Stimulated activated CD4-positive, alpha-beta T cell treated with anti-CD3 and anti-CD28 coated beads, Interleukin-12 subunit alpha, Interleukin-12 subunit beta, amount 100 ng/mL, for 4 hours (primary cell): Measurements from ENCODE around the gene RUSC1.
A peak's percentile ranks its signal among the peaks of the same experiment; 100 is the strongest.
"Not testable (repeated sequence)": the region's sequence is repeated elsewhere in the genome, so short reads cannot be mapped to it uniquely, and the experiment has no call there.

Source experiments
- DNase-seq: peaks from one replicate; pipeline ENCODE4 v3.0.0-alpha.2; 2020

The RUSC1 gene

DNA sequence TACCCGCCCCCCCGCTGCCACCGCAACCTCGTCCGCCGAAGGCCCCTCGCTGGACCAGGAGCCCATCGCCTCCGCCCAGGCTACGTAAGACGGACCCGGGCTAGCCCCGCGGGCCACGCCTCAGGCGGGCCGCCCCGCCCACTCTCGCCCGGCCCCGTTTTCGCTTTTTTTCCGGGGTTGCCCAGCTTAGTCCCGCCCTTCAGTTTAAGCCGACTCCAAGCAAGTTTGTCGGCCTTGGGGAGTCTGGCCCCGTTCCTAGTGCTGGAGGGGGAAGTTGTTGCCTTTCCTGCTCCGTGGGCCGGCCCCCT lies 3.0 kb downstream of the RUSC1 start:
- DNase-seq, result peak; percentile 76

DNA sequence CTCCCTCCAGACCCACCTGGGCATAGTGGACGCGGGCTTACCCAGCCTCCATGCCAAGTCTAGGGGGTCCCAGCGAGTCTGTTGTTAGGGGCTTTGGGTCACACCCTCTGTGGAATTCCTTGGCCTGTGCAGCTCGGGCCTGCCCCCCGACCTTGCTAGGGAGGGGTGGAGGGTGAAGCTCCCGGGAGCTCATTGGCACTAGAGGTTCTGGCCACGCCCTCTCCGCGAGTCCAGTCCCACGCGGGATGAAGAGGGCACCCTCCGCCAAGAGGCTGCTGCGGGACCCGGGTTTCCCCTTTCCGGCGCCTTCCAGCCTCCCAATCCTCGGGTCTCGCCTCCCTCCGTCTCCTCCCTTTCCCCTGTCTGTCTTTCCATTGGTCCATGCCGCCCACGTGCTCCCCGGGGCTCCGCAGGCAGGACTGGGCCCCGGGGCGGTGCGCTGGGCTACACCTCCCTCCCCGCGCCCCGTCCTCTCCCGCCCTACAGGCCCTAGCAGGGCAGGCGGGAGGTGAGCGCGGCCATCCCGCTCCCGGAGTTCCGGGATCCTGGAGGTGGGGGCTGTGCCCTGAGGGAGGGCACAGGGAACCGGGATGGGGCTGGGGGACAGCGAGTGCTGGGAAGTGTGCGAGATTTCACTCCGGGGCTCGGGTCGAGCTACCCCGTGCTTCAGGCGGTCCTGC lies 3.5 kb downstream of the RUSC1 start:
- peak; percentile 88 for DNase-seq

DNA sequence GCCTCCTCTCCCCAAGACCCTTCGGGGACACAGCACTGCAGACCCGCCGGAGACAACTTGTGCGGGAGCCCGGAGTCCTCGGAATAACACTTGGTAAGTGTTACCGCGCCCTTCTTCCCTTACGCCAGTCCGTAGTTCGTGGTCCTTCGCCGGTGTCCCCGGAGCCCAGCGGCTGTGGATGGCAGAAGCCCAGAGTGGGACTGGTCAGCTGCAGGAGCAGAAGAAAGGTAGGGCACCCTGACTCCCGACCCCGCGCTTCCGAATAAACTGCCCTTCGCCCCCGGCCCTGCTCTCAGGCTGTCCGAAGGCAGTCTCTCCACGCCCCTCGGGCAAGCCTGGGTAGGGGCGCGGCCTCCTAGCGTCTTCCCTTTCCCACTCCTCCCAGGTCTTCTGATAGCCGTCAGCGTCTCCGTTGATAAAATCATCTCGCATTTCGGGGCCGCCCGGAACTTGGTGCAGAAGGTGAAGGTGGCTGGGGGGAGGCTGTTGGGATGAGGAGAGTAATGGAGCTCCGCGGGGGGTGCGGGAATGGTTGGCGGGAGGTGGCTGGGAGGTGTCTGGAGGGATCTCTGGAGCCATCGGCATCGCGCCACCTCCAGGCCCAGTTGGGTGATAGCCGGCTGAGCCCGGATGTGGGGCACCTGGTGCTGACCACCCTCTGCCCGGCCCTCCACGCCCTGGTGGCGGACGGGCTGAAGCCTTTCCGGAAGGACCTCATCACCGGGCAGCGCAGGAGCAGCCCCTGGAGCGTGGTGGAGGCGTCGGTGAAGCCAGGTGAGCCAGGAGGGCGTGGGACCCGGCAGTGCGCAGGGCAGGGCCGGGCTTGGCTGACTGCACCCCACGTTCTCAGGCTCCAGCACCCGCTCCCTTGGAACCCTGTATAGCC lies 4.3 kb downstream of the RUSC1 start:
- no peak for DNase-seq

- no peak for DNase-seq
Measured at GRCh38 chr1:155325603-155325893, 4.9 kb downstream of the RUSC1 start.

DNA sequence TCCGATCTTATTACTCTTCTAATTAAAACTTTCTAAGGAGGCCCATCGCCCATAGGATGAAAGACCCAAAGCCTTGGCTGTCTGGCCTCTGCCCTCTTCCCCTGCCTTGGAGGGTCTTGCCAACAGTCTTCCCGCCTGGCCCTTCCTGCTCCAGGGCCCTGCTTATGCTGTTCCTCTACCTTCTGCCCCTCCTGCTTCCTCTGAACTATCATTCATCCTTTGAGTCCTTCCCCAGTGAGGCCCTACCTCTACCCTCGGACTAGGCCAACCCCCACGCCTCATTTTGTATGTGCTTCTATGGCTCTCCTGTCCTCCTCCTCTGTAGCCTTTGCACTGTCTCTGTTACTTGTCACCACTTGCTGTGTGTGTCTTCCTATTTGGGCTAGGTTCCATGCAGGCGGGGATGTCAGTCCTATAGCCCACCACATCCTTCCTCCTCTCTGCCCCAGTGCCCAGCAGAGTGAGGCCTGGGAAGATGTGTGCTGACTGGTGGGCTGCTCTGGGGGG lies 5.4 kb downstream of the RUSC1 start:
- DNase-seq, result no peak

DNA sequence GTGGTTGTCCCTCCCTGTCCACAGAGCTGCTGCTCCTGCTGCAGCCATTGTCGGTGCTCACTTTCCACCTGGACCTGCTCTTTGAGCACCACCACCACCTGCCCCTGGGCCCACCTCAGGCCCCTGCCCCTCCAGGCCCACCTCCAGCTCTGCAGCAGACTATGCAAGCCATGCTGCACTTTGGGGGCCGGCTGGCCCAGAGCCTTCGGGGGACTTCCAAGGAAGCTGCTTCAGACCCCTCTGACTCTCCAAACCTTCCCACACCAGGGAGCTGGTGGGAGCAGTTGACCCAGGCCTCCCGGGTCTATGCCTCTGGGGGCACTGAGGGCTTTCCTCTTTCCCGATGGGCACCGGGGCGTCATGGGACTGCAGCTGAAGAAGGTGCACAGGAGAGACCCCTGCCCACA lies 5.9 kb downstream of the RUSC1 start:
- DNase-seq, result no peak

- no peak for DNase-seq
Measured at GRCh38 chr1:155327981-155328380, 7.3 kb downstream of the RUSC1 start.

GRCh38 chr1:155328856-155329255 lies 8.2 kb downstream of the RUSC1 start:
- DNase-seq, result not testable (repeated sequence)

- no peak for DNase-seq
Measured at GRCh38 chr1:155329980-155330598, 9.4 kb downstream of the RUSC1 start.

DNA sequence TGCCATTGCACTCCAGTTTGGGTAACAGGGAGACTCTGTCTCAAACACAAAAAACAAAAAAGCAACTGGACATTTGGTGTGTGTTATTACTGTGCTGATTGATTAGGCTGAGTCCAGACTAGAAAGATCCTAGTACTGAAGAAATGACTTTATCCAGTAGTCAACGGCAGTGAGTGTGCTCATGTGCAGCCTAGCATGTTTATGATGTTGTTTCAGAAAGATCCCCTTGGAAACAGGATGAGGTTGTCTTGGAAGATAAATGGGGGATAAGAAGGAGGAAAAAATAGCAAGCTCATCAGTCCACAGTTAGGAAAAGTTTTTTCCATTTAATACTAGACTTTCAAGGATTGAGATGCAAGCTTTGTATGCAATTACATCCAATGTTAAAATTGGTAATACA lies 14.3 kb downstream of the RUSC1 start:
- no peak for DNase-seq

GRCh38 chr1:155339515-155340097 lies 18.9 kb downstream of the RUSC1 start:
- DNase-seq, result no peak

DNA sequence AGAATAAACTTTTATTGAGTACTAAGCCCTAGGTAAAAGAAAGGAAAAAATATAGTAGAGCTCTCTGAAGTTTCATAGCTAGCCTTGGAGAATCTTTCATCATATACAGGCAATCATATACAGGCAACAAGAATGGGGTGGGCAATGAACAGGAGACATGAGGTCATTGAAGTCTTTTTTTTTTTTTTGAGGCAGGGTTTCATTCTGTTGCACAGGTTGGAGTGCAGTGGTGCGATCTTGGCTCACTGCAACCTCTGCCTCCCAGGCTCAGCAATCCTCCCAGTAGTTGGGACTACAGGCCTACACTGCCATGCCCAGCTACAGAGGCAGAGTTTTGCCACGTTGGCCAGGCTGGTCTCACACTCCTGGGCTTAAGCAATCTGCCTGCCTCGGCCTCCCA lies 22.1 kb downstream of the RUSC1 start:
- DNase-seq, result no peak

DNA sequence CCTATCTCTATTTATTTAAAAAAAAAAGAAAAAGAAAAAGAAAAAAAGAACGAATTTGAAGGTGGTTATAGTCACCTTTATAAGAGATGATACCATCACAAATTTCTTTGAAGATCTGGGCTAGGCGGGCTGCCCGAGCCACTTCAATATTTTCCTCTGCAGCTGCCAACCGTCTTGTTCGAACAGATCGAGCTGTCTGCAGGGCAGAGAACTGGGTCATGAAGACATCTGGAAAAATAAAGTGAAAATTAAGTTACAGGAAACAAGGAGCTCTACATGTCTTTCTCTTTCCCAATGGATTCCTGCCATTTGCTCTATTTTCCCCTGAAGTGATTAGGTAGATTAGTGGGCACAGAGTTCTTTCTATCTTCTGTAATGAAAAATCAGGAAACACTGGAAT lies 31.9 kb downstream of the RUSC1 start:
- no peak for DNase-seq

DNA sequence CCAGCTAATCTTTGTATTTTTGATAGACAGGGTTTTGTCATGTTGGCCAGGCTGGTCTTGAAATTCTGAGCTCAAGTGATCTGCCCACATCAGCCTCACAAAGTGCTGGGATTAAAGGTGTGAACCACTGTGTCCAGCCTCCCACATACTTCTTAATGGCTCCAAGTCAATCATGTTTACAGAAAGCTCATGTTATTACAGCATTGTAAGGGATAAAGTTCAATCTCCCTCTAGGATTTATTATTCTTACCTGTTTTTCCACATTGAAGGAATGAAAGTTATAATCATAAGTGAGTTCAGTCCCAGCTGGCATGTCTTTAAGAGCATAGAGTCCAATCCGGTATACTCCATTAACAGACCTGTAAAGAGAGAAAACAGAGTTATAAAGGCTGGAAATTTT lies 39.4 kb downstream of the RUSC1 start:
- DNase-seq, result no peak

DNA sequence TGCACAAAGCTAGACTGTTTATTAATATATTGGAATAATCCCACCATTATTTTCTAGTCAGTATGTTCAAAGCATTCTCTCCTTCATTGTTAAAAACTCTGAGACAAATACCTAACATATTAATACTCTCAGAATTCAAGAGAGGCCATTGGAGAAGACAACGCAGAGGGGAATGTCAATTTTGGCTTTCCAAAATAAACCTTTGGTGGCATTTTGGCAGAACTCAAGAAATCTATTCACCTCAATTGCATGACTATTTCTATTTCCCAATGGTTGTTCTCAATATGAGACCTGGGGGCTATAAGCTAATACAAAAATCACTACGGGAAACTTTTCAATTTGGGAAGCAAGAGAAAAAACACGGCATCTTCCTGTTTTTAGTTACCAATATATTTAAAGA lies 58.5 kb downstream of the RUSC1 start:
- DNase-seq, result no peak

- no peak for DNase-seq
Measured at GRCh38 chr1:155379631-155380090, 59.0 kb downstream of the RUSC1 start.
